Measurements from ENCODE around the gene CXCR3.

DNA sequence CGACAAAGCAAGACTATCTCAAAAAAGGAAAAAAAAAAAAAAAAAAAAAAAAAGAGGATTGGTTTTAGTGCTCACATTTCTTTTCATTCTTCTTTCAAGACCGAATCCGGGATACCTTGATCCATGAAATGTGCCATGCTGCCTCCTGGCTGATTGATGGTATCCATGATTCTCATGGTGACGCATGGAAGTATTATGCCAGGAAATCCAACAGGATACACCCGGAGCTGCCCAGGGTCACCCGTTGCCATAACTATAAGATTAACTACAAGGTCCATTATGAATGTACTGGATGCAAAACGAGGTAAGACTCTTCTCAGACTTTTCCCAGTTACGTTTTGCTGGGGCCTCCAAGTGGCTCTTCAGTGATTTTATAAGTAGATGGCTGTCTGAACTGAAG is 6.1 kb downstream of the CXCR3 start:
- TF ChIP-seq, protein P1, sequence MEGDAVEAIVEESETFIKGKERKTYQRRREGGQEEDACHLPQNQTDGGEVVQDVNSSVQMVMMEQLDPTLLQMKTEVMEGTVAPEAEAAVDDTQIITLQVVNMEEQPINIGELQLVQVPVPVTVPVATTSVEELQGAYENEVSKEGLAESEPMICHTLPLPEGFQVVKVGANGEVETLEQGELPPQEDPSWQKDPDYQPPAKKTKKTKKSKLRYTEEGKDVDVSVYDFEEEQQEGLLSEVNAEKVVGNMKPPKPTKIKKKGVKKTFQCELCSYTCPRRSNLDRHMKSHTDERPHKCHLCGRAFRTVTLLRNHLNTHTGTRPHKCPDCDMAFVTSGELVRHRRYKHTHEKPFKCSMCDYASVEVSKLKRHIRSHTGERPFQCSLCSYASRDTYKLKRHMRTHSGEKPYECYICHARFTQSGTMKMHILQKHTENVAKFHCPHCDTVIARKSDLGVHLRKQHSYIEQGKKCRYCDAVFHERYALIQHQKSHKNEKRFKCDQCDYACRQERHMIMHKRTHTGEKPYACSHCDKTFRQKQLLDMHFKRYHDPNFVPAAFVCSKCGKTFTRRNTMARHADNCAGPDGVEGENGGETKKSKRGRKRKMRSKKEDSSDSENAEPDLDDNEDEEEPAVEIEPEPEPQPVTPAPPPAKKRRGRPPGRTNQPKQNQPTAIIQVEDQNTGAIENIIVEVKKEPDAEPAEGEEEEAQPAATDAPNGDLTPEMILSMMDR (IDR thresholded peaks at IDR 0.05), result no peak
- TF ChIP-seq POLR2AphosphoS5 (IDR thresholded peaks at IDR 0.05), result no peak
- TF ChIP-seq POLR2A (IDR thresholded peaks at IDR 0.05), result no peak

Data from transverse colon (tissue), 4 donors.